ENCODE data around the gene SERPINB2.
"Not testable (repeated sequence)": the region's sequence is repeated elsewhere in the genome, so short reads cannot be mapped to it uniquely, and the experiment has no call there.

Gene SERPINB2

GRCh38 chr18:63940008-63940407 is 52.5 kb downstream of the SERPINB2 start:
- DNase-seq: no peak

GRCh38 chr18:63940543-63941050 is 53.1 kb downstream of the SERPINB2 start:
- DNase-seq: not testable (repeated sequence)

GRCh38 chr18:63947051-63947790 is 59.7 kb downstream of the SERPINB2 start:
- DNase-seq: no peak

GRCh38 chr18:63949068-63949737 is 61.7 kb downstream of the SERPINB2 start, which contains the start of gene HMSD:
Gene HMSD, plus strand, starts transcription at chr18:63949301. Its CDS starts 4,155 bp downstream, at chr18:63953456.
- peak; percentile 51 for DNase-seq

- DNase-seq: no peak
Measured at GRCh38 chr18:63951302-63951705, 63.8 kb downstream of the SERPINB2 start.
